HG02840 (cell line): Measurements from ENCODE around the gene NUDT22.
A peak's percentile ranks its signal among the peaks of the same experiment; 100 is the strongest.

Experiments
- ATAC-seq: cut with Tn5 transposase; IDR thresholded peaks from one replicate; pipeline ENCODE4 v1.9.1; 2021; ENCODE audit warnings: mild to moderate bottlenecking, moderate library complexity, moderate number of reproducible peaks; ENCODE audit not compliant: unreplicated experiment, low FRiP score

NUDT22 gene

DNA sequence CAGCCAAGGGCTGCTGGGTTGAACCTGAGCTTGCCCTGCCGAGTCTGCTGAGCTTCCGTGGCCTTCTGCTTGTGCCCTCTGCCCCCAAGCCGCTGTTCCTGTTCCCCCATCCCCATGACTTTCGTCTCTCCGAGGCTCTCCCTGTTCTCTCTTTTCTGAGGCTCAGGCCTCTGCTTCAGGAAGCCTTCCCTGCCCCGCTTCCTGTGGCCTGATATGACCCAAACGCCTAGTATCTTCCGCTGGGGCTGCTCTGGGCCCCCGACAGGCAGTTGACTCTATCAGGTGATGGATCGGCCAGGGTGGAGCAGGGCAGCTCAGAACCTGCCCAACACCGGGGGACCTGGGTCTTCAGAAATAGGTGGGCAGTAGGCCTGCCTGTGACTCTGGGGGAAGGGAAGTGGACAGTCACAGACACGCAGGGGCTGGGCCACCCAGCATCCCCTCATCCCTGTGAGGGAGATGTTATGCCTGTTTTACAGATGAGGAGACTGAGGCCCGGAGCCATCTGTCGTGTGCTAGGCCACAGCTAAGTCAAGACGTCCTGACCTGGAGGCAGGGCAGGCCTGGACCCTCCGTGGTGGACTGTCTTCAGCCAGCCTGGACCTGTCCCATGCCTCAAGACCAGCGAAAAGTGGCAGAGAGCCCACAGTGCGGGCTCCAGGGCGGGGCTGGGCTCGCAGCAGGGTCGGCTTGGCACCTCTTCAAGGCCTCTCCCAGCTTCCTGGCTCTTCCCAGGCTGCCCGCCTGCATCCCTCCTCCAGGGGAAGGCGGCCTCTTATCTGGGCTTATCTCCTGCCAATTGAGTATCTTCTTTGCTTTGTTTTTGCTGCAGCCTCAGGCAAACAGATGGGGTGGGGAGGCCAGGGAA, 42.2 kb downstream of the NUDT22 start:
- no peak for ATAC-seq

- peak; percentile 11 for ATAC-seq
Measured at GRCh38 chr11:64268893-64269539, 42.9 kb downstream of the NUDT22 start.

GRCh38 chr11:64269540-64270220, 43.6 kb downstream of the NUDT22 start:
- peak; percentile 79 for ATAC-seq

GRCh38 chr11:64275031-64275800, 49.1 kb downstream of the NUDT22 start:
- no peak for ATAC-seq

DNA sequence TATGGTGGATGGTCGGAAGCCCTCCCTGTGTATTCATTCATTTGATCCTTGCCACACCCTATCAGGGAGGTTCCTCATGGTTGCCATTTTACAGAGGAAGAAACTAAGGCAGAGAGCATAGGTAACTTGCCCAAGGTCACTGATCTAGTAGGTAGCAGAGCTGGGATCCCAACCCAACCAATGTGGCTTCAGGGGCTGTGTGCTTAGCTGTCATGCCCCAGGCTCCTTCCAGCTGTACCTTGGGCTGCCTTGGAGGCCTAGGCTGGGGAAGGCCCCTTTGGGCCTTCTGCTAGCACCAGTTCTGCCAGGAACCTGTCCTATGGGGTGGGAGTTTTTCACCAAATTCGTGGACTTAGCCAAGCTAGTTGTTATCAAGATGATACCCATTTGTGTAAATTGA, 49.8 kb downstream of the NUDT22 start:
- ATAC-seq, result no peak

- ATAC-seq, result no peak
Measured at GRCh38 chr11:64276653-64277431, 50.8 kb downstream of the NUDT22 start.

DNA sequence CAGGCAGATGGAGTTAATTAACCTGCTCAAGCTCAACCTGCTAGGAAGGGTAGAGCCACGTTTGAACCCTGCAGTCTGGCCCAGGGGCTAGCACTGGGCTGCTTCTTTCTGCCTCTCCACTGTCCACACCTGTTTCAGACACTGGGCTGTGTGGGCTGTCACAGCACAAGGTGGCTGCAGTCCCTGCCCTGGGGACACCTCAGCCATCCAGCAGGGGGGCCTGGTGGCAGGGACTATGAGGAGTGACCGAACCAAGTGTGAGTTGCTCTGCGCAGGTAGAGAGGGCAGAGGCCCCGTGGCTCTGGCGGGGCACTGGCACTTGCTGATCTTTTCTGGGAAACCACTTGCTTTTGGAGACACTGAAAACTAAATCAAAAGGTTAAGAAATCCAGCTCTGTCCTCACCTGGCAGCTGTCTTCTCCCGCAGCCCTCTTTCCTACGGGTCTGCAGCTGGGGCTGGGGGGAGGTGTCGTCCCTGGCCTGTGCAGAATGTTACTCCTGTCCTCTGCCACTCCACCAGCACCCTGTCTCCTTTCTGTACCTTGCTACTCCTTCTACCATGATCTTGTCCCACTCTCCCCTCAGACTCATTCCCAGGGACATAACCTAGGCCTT, 52.6 kb downstream of the NUDT22 start:
- ATAC-seq, result no peak
